NCI-H748 (cell line): Measurements from ENCODE around the gene MCF2L.

Experiments used
- DNase-seq: peaks from one replicate; lab custom pipeline; 2025; ENCODE audit not compliant: unreplicated experiment; lab: John Stamatoyannopoulos, UW

Gene MCF2L

GRCh38 chr13:112980434-112980833, 11.4 kb downstream of the MCF2L start:
- DNase-seq: no peak

GRCh38 chr13:112981451-112981850, 12.4 kb downstream of the MCF2L start:
- no peak for DNase-seq

GRCh38 chr13:112982281-112983041, 13.4 kb downstream of the MCF2L start:
- DNase-seq: no peak

GRCh38 chr13:112983042-112983305, 14.0 kb downstream of the MCF2L start:
- no peak for DNase-seq

GRCh38 chr13:112983428-112984196, 14.6 kb downstream of the MCF2L start:
- no peak for DNase-seq

GRCh38 chr13:112984501-112984900, 15.5 kb downstream of the MCF2L start:
- no peak for DNase-seq

GRCh38 chr13:112984954-112985802, 16.2 kb downstream of the MCF2L start:
- DNase-seq: peak; percentile 45

- no peak for DNase-seq
These were observed 16.9 kb downstream of the MCF2L start for GRCh38 chr13:112985803-112986408.

- no peak for DNase-seq
These were observed 17.5 kb downstream of the MCF2L start for GRCh38 chr13:112986470-112986869.

- DNase-seq: no peak
These were observed 18.1 kb downstream of the MCF2L start for GRCh38 chr13:112986946-112987681.

- DNase-seq: no peak
These were observed 18.6 kb downstream of the MCF2L start for GRCh38 chr13:112987682-112988024.

GRCh38 chr13:112990783-112991182, 21.8 kb downstream of the MCF2L start:
- DNase-seq: peak; percentile 98

- peak; percentile 7 for DNase-seq
These were observed 22.6 kb downstream of the MCF2L start for GRCh38 chr13:112991609-112992008.

- DNase-seq: no peak
These were observed 24.1 kb downstream of the MCF2L start for GRCh38 chr13:112992931-112993680.

GRCh38 chr13:112994084-112994780, 25.2 kb downstream of the MCF2L start:
- no peak for DNase-seq

GRCh38 chr13:112994781-112995355, 25.9 kb downstream of the MCF2L start:
- DNase-seq: no peak

GRCh38 chr13:112995395-112996191, 26.6 kb downstream of the MCF2L start:
- peak; percentile 78 for DNase-seq

GRCh38 chr13:112996671-112997091, 27.7 kb downstream of the MCF2L start:
- DNase-seq: no peak
